Hepatocyte (in vitro differentiated cells): ENCODE data around the gene PSMD12.

Experiments used
- CTCF ChIP-seq: fragments of 200-600 bp; sonication (generic); IDR thresholded peaks from 2 replicates; pipeline ENCODE4 v1.5.1; 2016; ENCODE audit warnings: antibody characterized with exemption, mild to moderate bottlenecking; ENCODE audit not compliant: poor library complexity
- EZH2 ChIP-seq: fragments of 200-600 bp; sonication (generic); IDR thresholded peaks from 2 replicates; pipeline ENCODE4 v1.6.1; 2016; ENCODE audit warnings: antibody characterized with exemption, mild to moderate bottlenecking, borderline replicate concordance
- EZH2phosphoT487 ChIP-seq: fragments of 200-600 bp; sonication (generic); IDR thresholded peaks from one replicate; pipeline ENCODE4 v1.6.1; 2018; ENCODE audit warnings: antibody characterized with exemption, mild to moderate bottlenecking, low read depth, moderate library complexity; ENCODE audit not compliant: unreplicated experiment, severe bottlenecking

GRCh38 chr17:67372751-67373150, 6.4 kb upstream of the PSMD12 start:
- TF ChIP-seq EZH2 (no peak), CTCF (no peak), EZH2phosphoT487 (no peak)
